Chondrocyte (in vitro differentiated cells): Measurements from ENCODE around the gene WDR20. TPM values are rescaled to one million over a fixed set of nuclear protein-coding genes. Genes with fewer than 3 reads are reported as not detected.

Experiments
- DNase-seq: peaks from one replicate; pipeline ENCODE4 v3.0.0; 2021; ENCODE audit warnings: mixed read lengths, low spot score
- H3K27ac Mint-ChIP-seq: one replicate; pipeline ENCODE4 v1.8.0; 2021; ENCODE audit warnings: mild to moderate bottlenecking, moderate library complexity, mixed read lengths; ENCODE audit not compliant: unreplicated experiment
- H3K27me3 Mint-ChIP-seq: 2 replicates; pipeline ENCODE4 v1.8.0; 2021; ENCODE audit warnings: low read depth, mixed read lengths
- H3K36me3 Mint-ChIP-seq: 2 replicates; pipeline ENCODE4 v1.8.0; 2021; ENCODE audit warnings: low read depth, mixed read lengths
- H3K4me1 Mint-ChIP-seq: 2 replicates; pipeline ENCODE4 v1.8.0; 2021; ENCODE audit warnings: low read depth, mild to moderate bottlenecking, mixed read lengths
- H3K4me3 Mint-ChIP-seq: one replicate; pipeline ENCODE4 v1.8.0; 2021; ENCODE audit warnings: mild to moderate bottlenecking, moderate library complexity, mixed read lengths; ENCODE audit not compliant: unreplicated experiment
- H3K9me3 Mint-ChIP-seq: 2 replicates; pipeline ENCODE4 v1.8.0; 2021; ENCODE audit warnings: low read depth, mixed read lengths
- total RNA-seq: library from RNA; stranded (reverse); gene quantifications from 3 replicates; pipeline ENCODE4 v1.2.1, GENCODE V29; 2021
- TF ChIP-seq, protein P1 (sequence below): fragments of 200-600 bp; sonication (generic); IDR thresholded peaks from 2 replicates; pipeline ENCODE4 v1.5.0; 2021; ENCODE audit warnings: antibody characterized with exemption, mild to moderate bottlenecking, moderate library complexity

The WDR20 gene
- total RNA-seq, 1 donor from 2014 or later = 23.0 TPM

DNA sequence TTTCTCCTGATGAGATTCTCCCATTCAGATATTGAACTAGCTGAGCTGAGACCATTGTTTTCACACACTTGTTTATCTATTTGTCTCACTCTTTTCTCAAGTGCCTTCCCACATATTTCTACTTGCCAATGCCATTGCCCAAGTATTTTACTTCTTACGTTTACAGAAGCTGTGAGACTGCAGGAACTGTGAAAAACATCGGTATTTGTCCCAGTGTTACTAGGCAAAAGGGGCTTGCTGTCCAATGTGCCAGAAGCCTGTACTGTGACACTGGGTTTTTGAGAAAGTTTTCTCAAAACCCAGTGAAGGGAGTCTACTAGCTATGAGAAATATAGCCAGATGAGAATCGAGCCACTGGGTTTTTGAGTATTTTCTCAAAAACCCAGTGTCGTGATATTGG lies 37.5 kb downstream of the WDR20 start:
- Mint-ChIP-seq H3K9me3 (no peaks in the 10 kb centered on the region), H3K4me1 (peaks cover 21% of the 10 kb centered on the region), H3K27me3 (no peaks in the 10 kb centered on the region), H3K4me3 (no peak overlapping the region), H3K27ac (no peak overlapping the region), H3K36me3 (no peaks in the 10 kb centered on the region)
- no peak for DNase-seq
- TF ChIP-seq, protein P1, sequence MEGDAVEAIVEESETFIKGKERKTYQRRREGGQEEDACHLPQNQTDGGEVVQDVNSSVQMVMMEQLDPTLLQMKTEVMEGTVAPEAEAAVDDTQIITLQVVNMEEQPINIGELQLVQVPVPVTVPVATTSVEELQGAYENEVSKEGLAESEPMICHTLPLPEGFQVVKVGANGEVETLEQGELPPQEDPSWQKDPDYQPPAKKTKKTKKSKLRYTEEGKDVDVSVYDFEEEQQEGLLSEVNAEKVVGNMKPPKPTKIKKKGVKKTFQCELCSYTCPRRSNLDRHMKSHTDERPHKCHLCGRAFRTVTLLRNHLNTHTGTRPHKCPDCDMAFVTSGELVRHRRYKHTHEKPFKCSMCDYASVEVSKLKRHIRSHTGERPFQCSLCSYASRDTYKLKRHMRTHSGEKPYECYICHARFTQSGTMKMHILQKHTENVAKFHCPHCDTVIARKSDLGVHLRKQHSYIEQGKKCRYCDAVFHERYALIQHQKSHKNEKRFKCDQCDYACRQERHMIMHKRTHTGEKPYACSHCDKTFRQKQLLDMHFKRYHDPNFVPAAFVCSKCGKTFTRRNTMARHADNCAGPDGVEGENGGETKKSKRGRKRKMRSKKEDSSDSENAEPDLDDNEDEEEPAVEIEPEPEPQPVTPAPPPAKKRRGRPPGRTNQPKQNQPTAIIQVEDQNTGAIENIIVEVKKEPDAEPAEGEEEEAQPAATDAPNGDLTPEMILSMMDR = no peak

DNA sequence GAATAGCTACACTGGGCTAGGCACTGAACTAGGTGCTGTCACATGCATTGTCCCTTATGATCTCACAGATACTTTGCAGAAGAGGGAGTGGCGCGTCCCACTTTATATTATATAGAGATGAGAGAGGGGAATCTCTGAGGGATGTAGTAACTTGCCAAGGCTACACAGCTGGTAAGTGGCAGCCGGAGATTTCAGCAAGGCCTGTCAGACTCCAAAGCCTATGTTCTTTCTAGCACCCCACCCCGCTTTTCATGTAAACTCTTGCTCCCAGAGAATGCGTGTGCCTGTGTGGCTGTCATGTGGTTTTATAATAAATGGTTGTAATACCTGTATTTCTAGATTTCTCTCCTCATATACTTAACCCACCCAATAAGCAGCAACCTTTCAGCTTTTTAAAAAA lies 39.1 kb downstream of the WDR20 start:
- Mint-ChIP-seq H3K27me3 (no peaks in the 10 kb centered on the region), H3K9me3 (no peaks in the 10 kb centered on the region), H3K4me1 (peaks cover 35% of the 10 kb centered on the region), H3K36me3 (no peaks in the 10 kb centered on the region), H3K4me3 (no peak overlapping the region), H3K27ac (no peak overlapping the region)
- DNase-seq = no peak
- TF ChIP-seq, protein P1 = no peak

- Mint-ChIP-seq H3K4me3 (no peak overlapping the region), H3K27ac (no peak overlapping the region)
Observed at GRCh38 chr14:102180248-102180998, 40.7 kb downstream of the WDR20 start.

GRCh38 chr14:102181187-102181586 lies 41.5 kb downstream of the WDR20 start:
- peaks cover 45% of the 10 kb centered on the region for H3K4me1 Mint-ChIP-seq
- no peaks in the 10 kb centered on the region for H3K9me3 Mint-ChIP-seq
- no peak for DNase-seq
- TF ChIP-seq, protein P1 = no peak
- no peak overlapping the region for H3K4me3 Mint-ChIP-seq
- peak overlapping the region; percentile 8 for H3K27ac Mint-ChIP-seq
- no peaks in the 10 kb centered on the region for H3K27me3 Mint-ChIP-seq
- no peaks in the 10 kb centered on the region for H3K36me3 Mint-ChIP-seq

More at GRCh38 chr14:102180248-102180998, 40.7 kb downstream of the WDR20 start:
- no peak for DNase-seq
- H3K9me3 Mint-ChIP-seq = no peaks in the 10 kb centered on the region
- TF ChIP-seq, protein P1 = no peak
- H3K4me1 Mint-ChIP-seq = peaks cover 42% of the 10 kb centered on the region
- no peaks in the 10 kb centered on the region for H3K36me3 Mint-ChIP-seq
- H3K27me3 Mint-ChIP-seq = no peaks in the 10 kb centered on the region

- TF ChIP-seq, protein P1 = no peak
- H3K9me3 Mint-ChIP-seq = no peaks in the 10 kb centered on the region
- no peak for DNase-seq
- H3K27me3 Mint-ChIP-seq = no peaks in the 10 kb centered on the region
- H3K36me3 Mint-ChIP-seq = no peaks in the 10 kb centered on the region
- no peak overlapping the region for H3K4me3 Mint-ChIP-seq
- peaks cover 52% of the 10 kb centered on the region for H3K4me1 Mint-ChIP-seq
- H3K27ac Mint-ChIP-seq = no peak overlapping the region
Observed at GRCh38 chr14:102182190-102182589, 42.5 kb downstream of the WDR20 start.
